Neuron (in vitro differentiated cells): Measurements from ENCODE around the gene CD180.

Experiments
- H2AFZ ChIP-seq: one replicate; pipeline ENCODE4 v1.6.1; 2013; ENCODE audit warnings: low read depth, mild to moderate bottlenecking, inconsistent platforms, low read length, moderate library complexity
- H3K27me3 ChIP-seq: one replicate; pipeline ENCODE4 v1.6.1; 2013; ENCODE audit warnings: low read length; ENCODE audit not compliant: insufficient read depth
- H3K36me3 ChIP-seq: one replicate; pipeline ENCODE4 v1.6.1; 2013; ENCODE audit warnings: low read length; ENCODE audit not compliant: insufficient read depth
- H3K4me1 ChIP-seq: one replicate; pipeline ENCODE4 v1.6.1; 2013; ENCODE audit warnings: low read length; ENCODE audit not compliant: insufficient read depth
- H3K4me3 ChIP-seq: 2 replicates; pipeline ENCODE4 v1.5.1; 2013; ENCODE audit warnings: mild to moderate bottlenecking, low read length, moderate library complexity
- H3K9me3 ChIP-seq: one replicate; pipeline ENCODE4 v1.6.1; 2013; ENCODE audit warnings: low read length

Gene CD180

GRCh38 chr5:67223211-67223610 lies 26.6 kb upstream of the CD180 start:
- H3K4me1 ChIP-seq = no peaks in the 10 kb centered on the region
- no peaks in the 10 kb centered on the region for H3K9me3 ChIP-seq
- no peak overlapping the region for H2AFZ ChIP-seq
- no peaks in the 10 kb centered on the region for H3K27me3 ChIP-seq
- no peaks in the 10 kb centered on the region for H3K36me3 ChIP-seq
- H3K4me3 ChIP-seq = no peak overlapping the region

- H3K27me3 ChIP-seq = no peaks in the 10 kb centered on the region
- no peak overlapping the region for H2AFZ ChIP-seq
- no peaks in the 10 kb centered on the region for H3K9me3 ChIP-seq
- no peaks in the 10 kb centered on the region for H3K4me1 ChIP-seq
- H3K36me3 ChIP-seq = no peaks in the 10 kb centered on the region
- no peak overlapping the region for H3K4me3 ChIP-seq
These were observed 25.8 kb upstream of the CD180 start for GRCh38 chr5:67222243-67223025.

GRCh38 chr5:67221487-67222242 lies 25.1 kb upstream of the CD180 start:
- Histone ChIP-seq H3K9me3 (no peaks in the 10 kb centered on the region), H3K36me3 (no peaks in the 10 kb centered on the region), H3K27me3 (no peaks in the 10 kb centered on the region), H3K4me3 (no peak overlapping the region), H2AFZ (no peak overlapping the region), H3K4me1 (no peaks in the 10 kb centered on the region)

GRCh38 chr5:67216564-67216963 lies 20.0 kb upstream of the CD180 start:
- H2AFZ ChIP-seq = no peak overlapping the region
- H3K4me3 ChIP-seq = no peak overlapping the region
- no peaks in the 10 kb centered on the region for H3K36me3 ChIP-seq
- no peaks in the 10 kb centered on the region for H3K9me3 ChIP-seq
- H3K27me3 ChIP-seq = no peaks in the 10 kb centered on the region
- H3K4me1 ChIP-seq = no peaks in the 10 kb centered on the region

GRCh38 chr5:67215519-67216471 lies 19.2 kb upstream of the CD180 start:
- no peaks in the 10 kb centered on the region for H3K9me3 ChIP-seq
- H2AFZ ChIP-seq = no peak overlapping the region
- no peak overlapping the region for H3K4me3 ChIP-seq

GRCh38 chr5:67214707-67215447 lies 18.3 kb upstream of the CD180 start:
- H2AFZ ChIP-seq = no peak overlapping the region
- no peak overlapping the region for H3K4me3 ChIP-seq
- H3K27me3 ChIP-seq = no peaks in the 10 kb centered on the region
- H3K9me3 ChIP-seq = no peaks in the 10 kb centered on the region
- no peaks in the 10 kb centered on the region for H3K4me1 ChIP-seq
- no peaks in the 10 kb centered on the region for H3K36me3 ChIP-seq

More at GRCh38 chr5:67215519-67216471, 19.2 kb upstream of the CD180 start:
- H3K4me1 ChIP-seq = no peaks in the 10 kb centered on the region
- H3K27me3 ChIP-seq = no peaks in the 10 kb centered on the region
- H3K36me3 ChIP-seq = no peaks in the 10 kb centered on the region

GRCh38 chr5:67214036-67214435 lies 17.4 kb upstream of the CD180 start:
- Histone ChIP-seq H3K36me3 (no peaks in the 10 kb centered on the region), H2AFZ (no peak overlapping the region), H3K4me1 (no peaks in the 10 kb centered on the region), H3K4me3 (no peak overlapping the region), H3K27me3 (no peaks in the 10 kb centered on the region), H3K9me3 (no peaks in the 10 kb centered on the region)

GRCh38 chr5:67211926-67212325 lies 15.3 kb upstream of the CD180 start:
- no peaks in the 10 kb centered on the region for H3K9me3 ChIP-seq
- H3K27me3 ChIP-seq = no peaks in the 10 kb centered on the region
- H2AFZ ChIP-seq = no peak overlapping the region
- H3K36me3 ChIP-seq = no peaks in the 10 kb centered on the region
- no peaks in the 10 kb centered on the region for H3K4me1 ChIP-seq
- H3K4me3 ChIP-seq = no peak overlapping the region

GRCh38 chr5:67209141-67209771 lies 12.7 kb upstream of the CD180 start:
- Histone ChIP-seq H3K4me1 (no peaks in the 10 kb centered on the region), H3K4me3 (no peak overlapping the region), H2AFZ (no peak overlapping the region), H3K27me3 (no peaks in the 10 kb centered on the region), H3K9me3 (no peaks in the 10 kb centered on the region), H3K36me3 (no peaks in the 10 kb centered on the region)

- Histone ChIP-seq H3K36me3 (no peaks in the 10 kb centered on the region), H3K4me3 (no peak overlapping the region), H3K4me1 (no peaks in the 10 kb centered on the region), H3K27me3 (no peaks in the 10 kb centered on the region), H3K9me3 (no peaks in the 10 kb centered on the region), H2AFZ (no peak overlapping the region)
These were observed 11.8 kb upstream of the CD180 start for GRCh38 chr5:67208403-67208802.

- Histone ChIP-seq H3K9me3 (no peaks in the 10 kb centered on the region), H3K4me1 (no peaks in the 10 kb centered on the region), H3K4me3 (no peak overlapping the region), H3K36me3 (no peaks in the 10 kb centered on the region), H2AFZ (no peak overlapping the region), H3K27me3 (no peaks in the 10 kb centered on the region)
These were observed 10.3 kb upstream of the CD180 start for GRCh38 chr5:67206929-67207328.

- H2AFZ ChIP-seq = no peak overlapping the region
- no peak overlapping the region for H3K4me3 ChIP-seq
- H3K9me3 ChIP-seq = no peaks in the 10 kb centered on the region
- no peaks in the 10 kb centered on the region for H3K36me3 ChIP-seq
- no peaks in the 10 kb centered on the region for H3K4me1 ChIP-seq
- no peaks in the 10 kb centered on the region for H3K27me3 ChIP-seq
These were observed 9.9 kb upstream of the CD180 start for GRCh38 chr5:67206461-67206860.
